ENCODE measurements around the gene OPTN. TPM values are rescaled to one million over a fixed set of nuclear protein-coding genes. Genes with fewer than 3 reads are reported as not detected.
A peak's percentile ranks its signal among the peaks of the same experiment; 100 is the strongest.
"Not testable (repeated sequence)": the region's sequence is repeated elsewhere in the genome, so short reads cannot be mapped to it uniquely, and the experiment has no call there.

Gene OPTN
- 44.7 TPM for total RNA-seq

- TF ChIP-seq POLR2A (IDR thresholded peaks at IDR 0.05) (peak in 1 of 2 donors; percentile 70), CTCF (IDR thresholded peaks at IDR 0.05) (peak in 2 of 3 experiments; percentile 26 to 67), POLR2AphosphoS5 (IDR thresholded peaks at IDR 0.05; ENCODE audit: insufficient read depth in 1 of 2, low read depth in 1 of 2) (peak; percentile 18 to 63)
- peak within 1 kb of the TSS; percentile 94 to 100 for H3K4me3 ChIP-seq
- intact Hi-C loops (cut with DNase I): no loop called here
- H3K4me1 ChIP-seq: peaks cover 18% of the 10 kb centered on the region
- peak within 1 kb of the TSS; percentile 99 for H3K27ac ChIP-seq
- no peaks in the 10 kb centered on the region for H3K27me3 ChIP-seq
- DNase-seq (ENCODE audit: extremely low spot score in 2 of 2): no peak
- no peaks in the 10 kb centered on the region for H3K9me3 ChIP-seq
- H3K36me3 ChIP-seq: no peaks in the 10 kb centered on the region
Observed at GRCh38 chr10:13099666-13100348, at the start of gene OPTN. OPTN (plus strand) TSS chr10:13100163; CDS start chr10:13109123, 8,960 bp downstream.

- Histone ChIP-seq H3K4me3 (no peak overlapping the region), H3K4me1 (no peaks in the 10 kb centered on the region), H3K9me3 (no peaks in the 10 kb centered on the region), H3K27me3 (no peaks in the 10 kb centered on the region), H3K36me3 (no peaks in the 10 kb centered on the region), H3K27ac (no peak overlapping the region)
- TF ChIP-seq CTCF (IDR thresholded peaks at IDR 0.05): no peak
- no peak for TF ChIP-seq POLR2A (IDR thresholded peaks at IDR 0.05)
- TF ChIP-seq POLR2AphosphoS5 (IDR thresholded peaks at IDR 0.05; ENCODE audit: insufficient read depth in 1 of 2, low read depth in 1 of 2): no peak
- intact Hi-C loops (cut with DNase I): no loop called here
- DNase-seq (ENCODE audit: extremely low spot score in 2 of 2): no peak
Observed at GRCh38 chr10:13051126-13051694, 48.8 kb upstream of the OPTN start.

- H3K4me3 ChIP-seq; DNase-seq (ENCODE audit: extremely low spot score in 2 of 2); H3K9me3 ChIP-seq; H3K27me3 ChIP-seq; H3K4me1 ChIP-seq; H3K27ac ChIP-seq; H3K36me3 ChIP-seq; intact Hi-C loops (cut with DNase I): not testable (repeated sequence)
Observed at GRCh38 chr10:13053208-13053607, 46.8 kb upstream of the OPTN start.

GRCh38 chr10:13053794-13054462 is 46.0 kb upstream of the OPTN start:
- no peak for DNase-seq (ENCODE audit: extremely low spot score in 2 of 2)
- Histone ChIP-seq H3K4me1 (no peaks in the 10 kb centered on the region), H3K9me3 (no peaks in the 10 kb centered on the region), H3K27ac (no peak overlapping the region), H3K4me3 (no peak overlapping the region), H3K36me3 (no peaks in the 10 kb centered on the region), H3K27me3 (no peaks in the 10 kb centered on the region)
- intact Hi-C loops (cut with DNase I): no loop called here
- TF ChIP-seq POLR2A (IDR thresholded peaks at IDR 0.05) (no peak), CTCF (IDR thresholded peaks at IDR 0.05) (no peak), POLR2AphosphoS5 (IDR thresholded peaks at IDR 0.05; ENCODE audit: insufficient read depth in 1 of 2, low read depth in 1 of 2) (no peak)

- Histone ChIP-seq H3K4me3 (no peak overlapping the region), H3K36me3 (no peaks in the 10 kb centered on the region), H3K27me3 (no peaks in the 10 kb centered on the region), H3K9me3 (no peaks in the 10 kb centered on the region), H3K27ac (no peak overlapping the region), H3K4me1 (no peaks in the 10 kb centered on the region)
- intact Hi-C loops (cut with DNase I): no loop called here
- no peak for TF ChIP-seq POLR2A (IDR thresholded peaks at IDR 0.05)
- no peak for TF ChIP-seq CTCF (IDR thresholded peaks at IDR 0.05)
- no peak for TF ChIP-seq POLR2AphosphoS5 (IDR thresholded peaks at IDR 0.05; ENCODE audit: insufficient read depth in 1 of 2, low read depth in 1 of 2)
- DNase-seq (ENCODE audit: extremely low spot score in 2 of 2): no peak
Observed at GRCh38 chr10:13054844-13055243, 45.1 kb upstream of the OPTN start.

Data from vagina (tissue), 2 donors.